HG02884 (cell line): ENCODE data around the gene TSPOAP1.

Experiments
- ATAC-seq: cut with Tn5 transposase; IDR thresholded peaks from one replicate; pipeline ENCODE4 v1.9.1; 2021; ENCODE audit warnings: mild to moderate bottlenecking, moderate library complexity; ENCODE audit not compliant: unreplicated experiment

TSPOAP1 gene

DNA sequence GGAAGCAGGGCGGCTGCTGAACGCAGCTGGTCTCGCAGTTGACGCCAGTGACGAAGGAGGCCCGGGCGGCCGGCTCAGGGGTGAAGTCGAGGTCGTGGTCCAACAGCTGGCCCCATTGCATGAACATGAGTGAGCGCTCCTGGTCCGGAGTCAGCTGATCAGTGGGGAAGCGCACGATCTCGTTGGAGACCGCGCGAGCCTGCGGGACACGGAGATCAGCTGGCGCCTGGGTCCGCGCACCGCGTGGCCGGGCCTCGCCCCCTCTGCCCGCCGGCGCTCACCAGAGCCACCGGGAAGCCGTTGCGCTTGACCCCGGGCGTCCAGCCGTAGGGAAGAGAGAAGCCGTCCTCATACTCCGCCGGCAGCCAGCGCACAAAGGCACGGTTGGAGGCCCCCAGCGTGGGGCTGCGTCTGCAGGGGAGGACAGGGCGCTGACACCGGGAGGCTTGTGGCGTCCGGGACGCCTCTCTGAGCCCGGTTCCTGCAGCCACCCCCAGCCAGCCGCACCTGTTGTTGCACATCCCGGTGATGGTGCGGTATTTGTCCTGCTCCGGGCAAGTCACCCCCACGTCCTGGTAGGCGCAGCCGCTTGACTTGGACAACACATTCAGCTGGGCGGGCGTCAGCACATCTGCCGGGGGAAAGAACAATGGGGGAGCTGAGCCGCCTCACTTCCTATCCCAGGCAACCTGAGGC, 49.4 kb downstream of the TSPOAP1 start:
- ATAC-seq = no peak

DNA sequence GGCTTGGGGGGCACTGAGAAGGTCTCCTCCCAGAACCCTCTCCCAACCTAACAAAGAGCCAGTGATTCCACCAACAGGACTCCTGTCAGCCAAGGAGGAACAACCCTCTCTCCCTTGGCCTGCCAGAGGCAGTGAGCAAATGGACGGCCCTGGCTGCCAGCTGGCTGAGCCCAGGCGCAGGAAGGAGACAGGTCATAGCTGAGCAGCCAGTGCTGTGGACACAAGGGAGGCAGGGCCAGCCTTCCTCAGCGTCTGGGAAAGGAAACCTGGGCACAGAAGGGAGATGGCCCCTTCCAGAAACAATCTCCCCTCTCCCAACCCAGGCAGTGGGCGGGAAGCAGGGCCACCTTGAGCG, 50.0 kb downstream of the TSPOAP1 start:
- no peak for ATAC-seq

DNA sequence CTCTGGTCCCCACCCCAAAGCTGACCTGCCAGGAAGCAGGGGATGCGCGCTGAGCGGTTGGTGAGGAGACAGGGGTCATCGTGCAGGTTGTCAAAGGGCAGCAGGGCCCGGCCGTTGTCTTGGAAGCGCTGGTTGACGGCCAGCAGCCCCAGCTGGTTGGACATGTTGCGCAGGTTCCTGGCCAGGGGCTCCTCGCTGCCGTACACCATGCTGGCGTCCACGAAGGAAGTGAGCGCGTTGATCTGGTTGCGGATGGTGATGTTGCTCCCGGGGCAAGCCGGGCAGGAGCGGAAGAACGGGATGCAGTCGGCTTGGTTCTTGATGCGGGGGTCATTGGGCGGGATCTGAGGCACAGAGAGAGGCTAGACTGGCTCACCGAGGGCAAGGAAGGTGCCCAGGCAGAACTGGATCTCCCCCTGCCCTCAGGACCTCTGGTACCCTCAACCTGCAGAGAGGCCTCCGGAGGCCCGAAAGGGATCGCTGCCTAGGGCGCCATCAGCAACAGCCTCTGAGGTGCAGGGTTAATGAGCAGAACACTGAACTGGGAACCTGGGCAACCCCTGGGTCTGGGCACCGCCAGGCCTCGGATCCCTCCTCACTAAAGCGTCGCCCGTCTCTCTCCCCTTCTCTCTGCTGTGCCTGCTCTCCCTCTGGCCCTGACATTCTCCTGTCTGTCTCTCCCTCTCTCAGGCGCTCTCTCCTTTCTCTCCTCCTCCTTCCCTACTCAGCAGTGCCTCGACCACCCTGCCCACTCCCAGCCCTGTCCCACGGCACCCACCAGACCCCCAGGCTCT, 50.6 kb downstream of the TSPOAP1 start:
- ATAC-seq = no peak

DNA sequence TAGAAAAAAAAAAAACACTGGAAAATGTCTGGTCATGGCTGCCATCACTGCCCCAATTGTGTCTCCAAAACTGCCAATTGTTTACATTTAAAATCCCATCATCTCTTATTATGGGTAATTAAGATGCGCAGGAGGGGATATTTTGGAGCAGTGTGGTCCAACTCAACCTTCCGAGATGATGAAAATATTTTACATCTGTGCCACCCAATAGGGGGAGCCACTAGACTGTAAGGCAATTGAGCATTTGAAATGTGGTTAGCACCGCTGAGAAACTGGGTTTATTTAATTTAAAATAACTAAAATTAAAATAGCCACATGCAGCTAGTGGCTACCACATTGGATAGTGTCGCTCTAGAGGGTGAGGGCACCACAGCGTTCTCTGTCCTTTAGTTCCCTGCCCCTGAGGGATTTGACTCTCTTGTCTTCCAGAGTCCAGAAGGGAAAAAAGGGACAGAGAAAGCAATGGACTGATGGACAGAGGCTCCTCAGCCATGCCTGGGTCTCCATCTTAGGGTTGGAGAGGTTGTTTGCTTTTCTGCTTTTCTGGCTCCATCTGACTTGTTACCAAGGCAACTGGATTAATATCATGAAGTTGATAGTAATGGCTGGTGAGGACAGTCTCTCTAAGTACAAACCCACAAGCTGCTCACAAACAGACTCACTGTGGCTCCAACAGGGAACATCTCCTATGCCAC, 51.3 kb downstream of the TSPOAP1 start:
- no peak for ATAC-seq

DNA sequence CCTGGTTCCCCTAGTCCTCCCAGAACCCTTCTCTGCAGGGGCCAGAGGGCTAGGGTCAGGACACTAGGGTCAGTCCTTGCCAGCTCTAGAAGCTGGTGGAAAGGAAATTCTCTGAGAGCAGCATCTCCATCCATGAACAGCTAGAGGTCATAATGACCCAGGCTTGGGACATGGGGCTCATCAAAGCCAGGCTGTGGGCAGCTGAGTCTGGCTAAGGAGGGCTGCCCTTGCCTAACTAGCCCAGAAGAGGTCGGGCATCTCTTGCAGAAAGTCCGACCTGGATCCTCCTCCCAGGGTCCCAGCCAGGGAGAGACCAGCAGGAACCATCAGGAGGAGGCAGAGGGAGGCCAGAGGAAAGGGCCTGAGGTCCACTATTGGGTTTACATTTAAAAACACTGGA, 52.2 kb downstream of the TSPOAP1 start:
- no peak for ATAC-seq

DNA sequence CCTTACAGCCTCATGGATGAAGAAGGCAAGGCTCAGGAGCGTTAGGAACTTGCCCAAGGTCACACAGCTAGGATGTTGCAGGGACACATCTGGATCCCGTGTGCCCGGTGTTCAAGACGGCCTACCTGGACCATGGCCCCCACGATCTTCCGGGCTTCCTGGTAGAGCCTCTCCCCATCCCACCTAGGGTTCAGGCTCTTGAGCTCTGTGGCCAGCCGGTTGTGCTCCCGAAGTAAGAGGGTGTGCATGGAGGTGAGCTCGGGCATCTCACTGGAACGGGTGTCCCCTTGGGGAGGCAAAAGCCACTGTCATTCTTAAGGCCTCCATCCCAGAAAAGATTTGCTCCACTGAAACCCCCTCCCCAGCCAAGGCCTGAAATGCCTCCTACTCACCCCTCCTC, 53.2 kb downstream of the TSPOAP1 start:
- no peak for ATAC-seq

DNA sequence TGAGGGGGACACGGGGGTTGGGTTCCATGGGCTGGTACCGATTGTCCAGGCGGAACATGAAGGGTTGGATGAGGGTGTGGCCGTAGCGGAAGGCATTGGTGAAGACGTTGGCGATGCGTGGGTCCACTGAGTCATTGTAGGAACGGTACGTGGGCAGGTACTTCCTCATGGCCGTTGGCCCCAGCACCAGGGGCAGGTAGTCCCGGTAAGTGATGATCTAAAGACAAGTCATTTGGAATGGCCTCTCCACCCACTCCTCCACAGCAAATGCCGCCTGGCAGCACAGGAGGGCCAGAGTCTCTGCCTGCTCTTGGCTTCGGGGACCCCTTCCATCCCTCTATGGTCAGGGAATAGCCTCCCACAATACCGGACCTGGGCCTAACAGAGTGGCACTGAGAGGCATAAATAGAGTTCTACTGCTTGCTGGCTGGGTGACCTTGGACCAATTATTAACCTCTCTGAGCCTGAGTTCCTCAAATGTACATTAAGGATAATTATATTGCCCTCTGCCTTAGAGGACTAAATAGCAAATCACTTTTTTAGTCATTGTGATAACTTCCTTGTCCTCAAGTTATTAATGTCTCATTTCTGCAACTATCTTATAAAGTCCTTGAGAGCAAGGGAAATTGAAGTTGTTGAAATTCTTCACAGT, 55.0 kb downstream of the TSPOAP1 start:
- no peak for ATAC-seq

DNA sequence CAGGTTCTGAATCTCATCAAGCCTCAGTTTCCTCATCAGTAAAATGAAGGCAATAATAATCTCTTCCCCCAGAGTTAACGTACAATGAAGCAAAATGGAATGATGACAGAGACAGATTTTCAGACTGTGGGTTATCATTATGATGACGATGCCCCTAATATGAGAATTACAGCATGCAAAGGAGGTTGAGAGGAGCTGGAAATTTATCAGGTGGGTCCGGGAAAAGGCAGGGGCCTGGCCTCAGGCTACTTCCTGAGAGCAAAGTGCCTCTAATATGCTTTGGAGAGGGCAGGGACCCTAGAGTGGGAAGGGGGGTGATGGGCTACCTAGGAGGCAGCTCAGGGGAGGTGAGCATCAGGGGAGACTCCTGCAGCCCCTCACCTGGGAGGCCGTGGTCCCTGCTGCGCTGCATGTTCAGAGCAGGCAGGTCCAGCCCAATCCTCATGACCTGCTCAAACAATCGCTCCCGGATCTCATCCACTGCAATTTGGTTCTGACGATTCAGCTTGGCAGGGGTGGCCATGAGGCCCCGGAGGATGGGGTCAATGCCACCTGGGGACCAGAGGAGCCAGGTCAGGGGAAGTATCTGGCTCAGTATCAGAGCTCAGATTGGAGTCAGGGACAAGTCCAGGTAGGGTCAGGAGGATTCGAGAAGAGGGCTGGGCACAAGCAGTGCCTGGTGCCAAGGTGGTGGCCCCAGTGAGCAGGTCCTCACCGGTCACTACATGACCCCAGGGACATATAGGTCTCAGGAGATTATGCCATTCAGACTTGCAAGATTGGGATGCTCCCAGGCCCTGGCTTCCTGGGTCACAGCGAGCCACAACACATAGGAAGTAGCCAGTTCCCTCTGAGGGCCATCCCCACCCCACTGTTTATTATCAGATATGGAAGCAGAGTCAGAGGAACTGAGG, 56.0 kb downstream of the TSPOAP1 start:
- no peak for ATAC-seq

DNA sequence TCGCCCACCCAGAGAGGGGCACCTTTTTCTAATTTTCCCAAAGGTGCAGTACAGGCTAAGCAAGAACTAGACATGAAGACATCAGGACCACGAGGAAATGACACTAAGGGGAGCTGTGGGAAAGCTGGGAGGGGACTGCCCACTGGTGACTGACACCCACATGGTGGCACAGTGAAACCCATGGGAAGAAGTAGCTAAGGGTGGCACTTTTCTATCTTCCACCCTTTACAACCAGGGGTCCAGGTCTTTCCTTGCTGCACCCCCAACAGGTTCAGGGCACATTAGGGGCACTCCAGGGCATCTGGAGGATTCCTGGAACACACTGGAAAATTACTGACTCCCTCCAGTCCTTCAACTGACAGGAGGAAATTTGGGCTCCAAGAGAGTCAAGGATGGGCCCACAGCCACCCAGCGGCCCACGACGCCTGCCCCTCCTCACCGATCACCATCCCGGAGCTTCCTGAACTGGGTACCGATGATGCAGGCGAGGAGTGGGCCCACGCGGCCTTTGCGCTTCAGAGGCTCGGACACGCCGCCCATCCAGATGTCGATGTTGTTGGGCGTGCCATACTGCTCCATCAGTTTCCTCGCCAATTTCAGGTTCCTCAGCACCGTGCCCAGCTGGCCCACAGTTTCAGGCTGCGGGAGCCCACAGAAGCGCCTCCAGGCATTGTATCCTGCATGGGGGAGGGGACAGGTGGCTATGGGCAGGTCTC, 57.2 kb downstream of the TSPOAP1 start:
- ATAC-seq = no peak

DNA sequence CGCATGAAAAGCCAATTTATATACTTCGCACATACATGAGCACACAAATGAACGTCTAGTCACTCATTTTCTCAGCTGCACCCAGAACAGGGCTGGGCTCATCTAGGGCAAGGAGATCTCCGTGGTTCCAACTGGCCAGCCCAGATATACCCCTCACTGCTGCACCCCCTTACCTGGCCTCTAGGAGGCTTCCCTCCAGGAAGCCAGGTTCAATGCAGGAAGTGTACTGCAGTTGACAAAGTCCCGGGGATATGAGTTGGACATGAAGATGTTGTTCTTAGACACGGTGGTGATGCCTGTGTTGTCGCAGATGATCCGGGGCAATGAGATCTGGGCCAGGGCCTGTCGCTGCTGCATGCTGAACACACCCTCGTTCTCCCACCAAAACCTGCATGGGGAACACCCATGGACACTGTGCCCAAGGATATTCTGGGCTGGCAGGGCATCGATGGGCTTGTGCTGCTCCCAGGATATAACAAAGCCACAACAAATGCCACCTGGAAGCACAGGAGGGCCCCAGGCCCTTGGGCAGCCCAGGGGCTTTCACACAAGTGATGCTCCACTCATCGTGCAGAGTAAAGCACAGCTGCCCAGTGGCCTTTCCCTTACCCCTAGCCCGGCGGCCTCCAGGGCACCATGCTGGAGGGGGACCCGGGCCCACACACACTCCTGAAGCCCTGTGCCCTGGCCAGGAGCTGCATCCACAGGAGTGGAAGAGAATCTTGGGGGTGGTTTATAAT, 57.9 kb downstream of the TSPOAP1 start:
- ATAC-seq = no peak

DNA sequence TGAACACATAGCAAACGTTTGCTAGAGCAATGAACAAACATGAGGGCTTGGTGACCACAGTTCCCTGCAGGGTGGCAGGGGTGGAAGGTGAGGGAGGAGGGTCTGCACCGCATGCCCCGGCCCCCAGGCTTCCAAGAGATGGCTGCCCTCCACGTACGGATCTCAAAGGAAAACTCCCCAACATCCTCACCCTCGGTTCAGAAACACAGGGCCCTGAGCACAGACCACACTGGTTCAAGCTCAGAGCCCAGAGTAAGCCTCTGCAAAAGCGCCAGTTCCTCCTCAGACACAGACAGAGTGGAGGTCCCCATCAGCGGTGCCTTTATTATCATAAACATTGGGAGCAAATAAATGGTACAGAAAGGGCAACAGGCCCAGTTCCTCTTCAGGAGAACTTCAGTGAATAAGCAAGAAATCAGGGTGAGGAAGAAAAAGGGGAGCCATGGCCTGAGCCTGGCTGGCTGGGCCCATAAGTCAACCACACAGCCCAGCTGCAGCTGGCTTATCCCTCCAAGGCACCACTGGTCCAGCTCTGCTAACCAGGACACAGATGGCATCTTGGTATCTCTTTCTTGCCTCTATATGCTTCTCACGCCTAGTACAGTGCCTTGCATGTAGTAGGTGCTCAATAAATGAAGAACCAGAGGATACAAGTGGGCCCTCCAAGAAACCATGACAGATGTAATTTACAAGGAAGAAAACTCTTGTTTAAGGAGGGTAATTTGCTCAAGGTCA, 58.9 kb downstream of the TSPOAP1 start:
- ATAC-seq = no peak

DNA sequence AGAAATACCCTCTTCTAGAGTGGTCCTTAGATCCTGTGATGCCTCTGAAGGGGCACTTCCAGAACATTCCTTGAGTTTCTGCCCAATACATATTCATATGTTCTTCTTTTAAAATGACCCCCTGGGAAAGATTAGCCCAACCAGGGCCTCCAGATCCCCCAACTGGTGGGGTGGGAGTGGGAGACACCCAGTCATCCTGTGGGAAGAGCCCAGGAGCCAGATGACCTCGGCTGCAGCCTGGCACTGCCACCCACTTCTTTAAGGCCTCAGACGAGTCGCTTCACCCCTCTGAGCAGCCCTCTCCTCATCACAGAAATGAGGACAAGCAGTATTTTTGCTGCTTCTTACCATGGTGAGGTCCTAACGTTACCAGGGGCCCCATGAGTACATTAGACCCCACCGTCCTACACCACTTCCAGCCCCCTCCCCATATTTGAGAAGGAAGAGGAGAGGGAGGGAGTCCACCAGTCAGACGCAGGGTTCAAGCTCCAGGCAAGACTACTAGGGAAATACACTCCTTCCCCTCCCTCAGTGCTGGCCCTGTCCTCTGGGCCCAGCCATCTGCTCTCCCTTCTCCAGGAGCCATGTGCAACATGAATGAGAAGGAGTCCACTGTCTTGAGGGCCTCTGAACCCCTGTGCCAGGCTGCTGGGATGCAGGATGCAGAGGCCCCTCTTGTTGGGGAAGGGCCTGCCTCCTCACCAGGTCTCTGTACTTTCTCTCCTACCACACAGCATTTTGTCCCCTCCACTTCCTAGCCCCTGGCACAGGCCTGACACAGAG, 59.6 kb downstream of the TSPOAP1 start:
- no peak for ATAC-seq

DNA sequence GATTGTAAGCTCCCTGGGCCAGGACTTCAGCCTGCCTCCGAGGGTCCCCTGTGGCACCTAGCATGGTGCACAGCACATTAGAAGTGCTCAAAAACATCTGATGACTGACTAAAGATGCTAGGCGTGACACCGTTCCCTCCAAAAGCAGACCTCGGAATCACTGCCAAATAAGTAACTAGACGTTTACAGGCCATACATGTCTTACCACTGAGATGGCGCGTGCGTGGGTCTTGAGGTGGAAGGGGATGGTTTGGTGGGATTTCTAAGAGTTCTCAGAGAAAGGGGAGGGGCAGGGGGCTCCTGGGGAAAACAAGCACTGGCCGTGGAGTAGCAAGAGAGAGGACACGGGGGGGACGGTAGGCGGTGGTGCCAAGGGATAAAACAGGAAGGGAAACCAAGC, 60.3 kb downstream of the TSPOAP1 start:
- ATAC-seq = no peak

DNA sequence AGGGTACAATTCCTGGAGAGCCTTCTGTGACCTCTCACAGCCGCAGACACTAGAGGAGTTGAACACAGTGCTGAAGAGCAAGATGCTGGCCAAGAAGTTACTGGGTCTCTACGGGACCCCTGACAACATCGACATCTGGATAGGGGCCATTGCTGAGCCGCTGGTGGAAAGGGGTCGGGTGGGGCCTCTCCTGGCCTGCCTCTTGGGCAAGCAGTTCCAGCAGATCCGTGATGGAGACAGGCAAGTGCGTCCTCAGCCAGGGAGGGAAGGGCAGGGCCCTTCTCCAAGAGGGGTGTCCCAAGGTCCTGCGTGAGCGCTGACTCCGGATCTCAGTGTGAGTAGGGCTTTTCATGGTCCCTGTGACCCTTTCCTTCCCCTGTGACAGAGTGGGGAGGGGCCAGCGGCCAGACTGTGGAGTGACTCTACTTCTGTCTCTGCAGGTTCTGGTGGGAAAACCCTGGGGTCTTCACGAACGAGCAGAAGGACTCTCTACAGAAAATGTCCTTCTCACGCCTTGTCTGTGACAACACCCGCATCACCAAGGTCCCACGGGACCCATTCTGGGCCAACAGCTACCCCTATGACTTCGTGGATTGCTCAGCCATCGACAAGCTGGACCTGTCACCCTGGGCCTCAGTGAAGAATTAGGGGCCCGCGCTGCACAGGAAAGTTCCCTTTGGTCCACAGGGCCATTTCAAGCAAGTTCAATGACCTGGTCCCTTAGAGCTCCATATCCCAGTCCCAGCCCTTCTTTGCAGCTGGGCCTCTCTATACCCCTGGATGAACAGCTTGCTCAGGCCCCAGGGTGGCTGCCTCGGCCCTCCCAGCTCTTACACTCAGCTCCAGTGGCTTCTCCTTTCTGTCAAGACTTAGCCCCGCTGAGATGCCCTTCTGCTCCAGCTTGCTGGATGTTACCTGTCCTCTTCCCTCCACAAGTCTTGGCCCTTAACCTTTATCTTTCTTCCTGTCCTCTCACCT, 61.0 kb downstream of the TSPOAP1 start:
- ATAC-seq = no peak

DNA sequence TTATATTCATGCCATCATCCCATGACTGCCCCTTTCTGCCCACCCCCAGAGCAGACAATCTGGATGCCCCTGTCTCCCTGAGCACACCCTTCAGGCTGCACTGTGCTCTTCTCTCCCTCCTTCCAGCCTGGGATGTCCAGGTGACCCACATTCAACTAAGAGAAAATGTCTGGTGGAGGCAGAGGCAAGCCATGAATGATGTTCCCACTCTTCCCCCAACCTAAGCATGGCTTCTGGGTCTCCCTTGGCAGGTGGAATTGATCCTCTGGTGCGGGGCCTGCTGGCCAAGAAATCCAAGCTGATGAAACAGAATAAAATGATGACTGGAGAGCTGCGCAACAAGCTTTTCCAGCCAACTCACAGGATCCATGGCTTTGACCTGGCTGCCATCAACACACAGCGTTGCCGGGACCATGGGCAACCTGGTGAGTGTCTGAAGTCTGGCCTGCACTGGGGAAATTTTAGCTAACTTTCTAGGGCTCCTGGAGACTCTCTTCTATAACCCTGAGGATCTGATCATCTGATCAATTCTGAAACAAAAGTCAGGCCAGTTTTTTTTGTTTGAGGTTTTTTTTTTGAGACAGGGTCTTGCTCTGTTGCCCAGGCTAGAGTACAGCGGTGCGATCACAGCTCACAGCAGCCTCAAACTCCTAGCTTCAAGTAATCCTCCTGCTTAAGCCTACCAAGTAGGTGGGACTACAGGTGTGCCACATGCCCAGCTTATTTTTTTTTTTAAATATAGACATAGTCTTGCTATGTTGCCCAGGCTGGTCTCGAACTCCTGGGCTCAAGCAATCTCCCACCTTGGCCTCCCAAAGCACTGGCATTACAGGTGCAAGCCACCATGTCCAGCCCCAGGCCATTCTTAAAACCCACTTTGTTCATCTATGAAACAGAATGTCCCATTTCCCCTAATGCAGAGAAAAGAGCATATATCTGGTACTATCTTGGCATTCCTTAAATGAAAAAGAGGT, 62.4 kb downstream of the TSPOAP1 start:
- ATAC-seq = no peak
